Muscle of back (tissue), 13 donors: ENCODE data around the gene XRCC6. TPM values are rescaled to one million over a fixed set of nuclear protein-coding genes. Genes with fewer than 3 reads are reported as not detected.
A peak's percentile ranks its signal among the peaks of the same experiment; 100 is the strongest.
"Not testable (repeated sequence)": the region's sequence is repeated elsewhere in the genome, so short reads cannot be mapped to it uniquely, and the experiment has no call there.

Source experiments
- DNase-seq, 3 donors: peaks; one replicate each; pipeline versions ENCODE4 v3.0.0 to v3.0.0-alpha.2; 2013
- long read RNA-seq, 9 donors: transcript quantifications; one replicate each; lab custom pipeline, GENCODE V29; 2026
- polyA plus RNA-seq, 10 donors: library from polyadenylated mRNA; unstranded; fragments of 120-200 nt; gene quantifications; one replicate each; pipeline ENCODE4 v1.2.1, GENCODE V29; 2013; ENCODE audit not compliant: insufficient read length in 10 of 10

Gene XRCC6
- polyA plus RNA-seq, result 100 to 1,000 TPM; 193 to 254 (median 220) TPM
- long read RNA-seq, donor 1, transcript XRCC6-202 (13 exons, 2,296 nt), result major isoform, 39 of 81 reads
- long read RNA-seq, donor 1, partial matches to known transcripts, result 38 of 81 reads
- long read RNA-seq, donor 1, other reads (novel, unspliced or antisense), result 0 of 81 reads
- long read RNA-seq, donor 2, transcript XRCC6-202 (13 exons, 2,296 nt), result major isoform, 45 of 65 reads
- long read RNA-seq, donor 2, transcript XRCC6-201 (12 exons, 2,709 nt), result minor isoform, 6 of 65 reads
- long read RNA-seq, donor 2, partial matches to known transcripts, result 12 of 65 reads
- long read RNA-seq, donor 2, other reads (novel, unspliced or antisense), result 0 of 65 reads
- long read RNA-seq, donor 3, result 0 reads
- long read RNA-seq, donor 4, transcript XRCC6-202 (13 exons, 2,296 nt), result major isoform, 45 of 64 reads
- long read RNA-seq, donor 4, transcript XRCC6-201 (12 exons, 2,709 nt), result minor isoform, 5 of 64 reads
- long read RNA-seq, donor 4, partial matches to known transcripts, result 14 of 64 reads
- long read RNA-seq, donor 4, other reads (novel, unspliced or antisense), result 0 of 64 reads
- long read RNA-seq, donor 5, transcript XRCC6-201 (12 exons, 2,709 nt), result minor isoform, 10 of 65 reads
- long read RNA-seq, donor 5, transcript XRCC6-202 (13 exons, 2,296 nt), result major isoform, 40 of 65 reads
- long read RNA-seq, donor 5, partial matches to known transcripts, result 15 of 65 reads
- long read RNA-seq, donor 5, other reads (novel, unspliced or antisense), result 0 of 65 reads
- long read RNA-seq, donor 6, transcript XRCC6-202 (13 exons, 2,296 nt), result major isoform, 58 of 97 reads
- long read RNA-seq, donor 6, transcript XRCC6-201 (12 exons, 2,709 nt), result minor isoform, 12 of 97 reads
- long read RNA-seq, donor 6, partial matches to known transcripts, result 27 of 97 reads
- long read RNA-seq, donor 6, other reads (novel, unspliced or antisense), result 0 of 97 reads
- long read RNA-seq, donor 7, transcript XRCC6-202 (13 exons, 2,296 nt), result major isoform, 39 of 50 reads
- long read RNA-seq, donor 7, partial matches to known transcripts, result 7 of 50 reads
- long read RNA-seq, donor 7, other reads (novel, unspliced or antisense), result 0 of 50 reads
- long read RNA-seq, donor 8, transcript XRCC6-201 (12 exons, 2,709 nt), result minor isoform, 7 of 28 reads
- long read RNA-seq, donor 8, transcript XRCC6-202 (13 exons, 2,296 nt), result major isoform, 16 of 28 reads
- long read RNA-seq, donor 8, partial matches to known transcripts, result 5 of 28 reads
- long read RNA-seq, donor 8, other reads (novel, unspliced or antisense), result 0 of 28 reads
- long read RNA-seq, donor 9, transcript XRCC6-202 (13 exons, 2,296 nt), result major isoform, 6 of 10 reads
- long read RNA-seq, donor 9, partial matches to known transcripts, result 0 of 10 reads
- long read RNA-seq, donor 9, other reads (novel, unspliced or antisense), result 0 of 10 reads

- peak; percentile 100 for DNase-seq
Observed at GRCh38 chr22:41621099-41621910, at the start of gene XRCC6. Gene XRCC6 (plus strand): TSS chr22:41621295. CDS start chr22:41622005, 710 bp downstream.

DNA sequence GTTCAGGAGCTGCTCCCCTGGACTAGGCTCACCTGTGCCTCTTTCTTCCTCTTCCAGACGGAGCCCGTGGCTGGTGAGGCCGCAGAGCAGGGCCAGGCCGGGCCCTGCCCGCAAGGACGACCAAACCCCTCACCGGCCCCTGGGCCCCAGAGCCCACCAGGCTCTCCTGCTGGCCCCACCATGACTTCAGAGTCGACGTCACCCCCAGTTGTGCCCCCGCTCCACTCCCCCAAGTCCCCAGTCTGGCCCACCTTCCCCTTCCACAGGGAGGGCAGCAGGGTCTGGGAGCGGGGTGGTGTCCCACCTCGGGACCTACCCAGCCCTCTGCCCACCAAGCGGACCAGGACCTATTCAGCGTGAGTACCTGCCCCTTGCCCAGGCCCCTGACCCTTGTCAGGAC lies 49.3 kb upstream of the XRCC6 start:
- DNase-seq, result no peak

DNA sequence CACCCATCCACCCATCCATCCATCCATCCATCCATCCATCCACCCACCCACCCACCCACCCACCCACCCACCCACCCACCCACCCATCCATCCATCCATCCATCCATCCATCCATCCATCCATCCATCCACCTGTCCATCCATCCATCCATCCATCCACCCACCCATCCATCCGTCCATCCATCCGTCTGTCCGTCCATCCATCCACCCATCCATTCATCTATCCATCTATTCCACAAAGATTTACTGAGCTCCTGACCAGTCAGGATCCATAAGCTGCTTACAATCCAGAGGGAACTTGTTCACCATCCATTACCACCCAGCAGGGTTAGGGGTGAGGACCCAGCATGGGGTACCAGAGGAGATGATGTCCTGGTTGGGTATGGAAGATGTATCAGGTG lies 48.8 kb upstream of the XRCC6 start:
- not testable (repeated sequence) for DNase-seq

DNA sequence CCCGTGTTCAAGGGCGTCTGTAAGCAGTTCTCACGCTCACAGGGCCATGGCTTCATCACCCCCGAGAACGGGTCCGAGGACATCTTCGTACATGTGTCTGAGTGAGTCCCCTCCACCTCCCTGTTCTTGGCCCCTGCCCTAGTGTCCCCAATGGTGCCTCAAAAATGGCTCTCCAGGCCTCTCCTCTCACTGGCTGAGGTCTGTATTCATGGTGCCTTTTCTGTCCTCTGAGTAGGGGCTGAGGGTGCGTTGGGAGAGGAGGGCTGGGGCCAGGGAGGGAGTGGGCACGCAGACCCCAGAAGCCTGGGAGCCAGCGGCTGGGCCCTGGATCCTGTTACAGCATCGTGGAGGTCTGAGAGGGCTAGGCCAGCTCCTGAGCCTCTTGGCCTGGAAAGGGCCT lies 47.4 kb upstream of the XRCC6 start:
- no peak for DNase-seq

GRCh38 chr22:41574847-41575381 lies 46.2 kb upstream of the XRCC6 start:
- DNase-seq, result peak in 2 of 3 donors; percentile 58 to 78

DNA sequence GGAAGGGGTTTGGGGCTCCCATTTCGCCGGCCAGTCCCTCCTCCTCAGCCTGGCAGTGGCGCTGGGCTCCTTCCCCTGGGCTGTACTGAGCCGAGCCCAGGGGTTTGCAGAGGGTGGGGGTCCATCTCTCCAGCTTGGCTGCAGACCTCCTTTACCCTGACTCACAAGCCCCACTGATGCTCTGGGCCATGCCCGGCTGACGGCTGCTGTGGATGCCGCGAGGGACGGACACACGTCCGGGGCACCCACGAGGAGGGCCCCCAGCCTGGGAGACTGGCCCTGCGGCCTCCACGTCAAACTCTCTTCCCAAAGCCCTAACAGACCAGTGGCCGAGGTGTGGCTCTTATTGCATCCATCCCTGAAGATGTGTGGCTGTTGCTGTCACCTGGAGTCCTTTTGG lies 45.6 kb upstream of the XRCC6 start:
- DNase-seq, result no peak

DNA sequence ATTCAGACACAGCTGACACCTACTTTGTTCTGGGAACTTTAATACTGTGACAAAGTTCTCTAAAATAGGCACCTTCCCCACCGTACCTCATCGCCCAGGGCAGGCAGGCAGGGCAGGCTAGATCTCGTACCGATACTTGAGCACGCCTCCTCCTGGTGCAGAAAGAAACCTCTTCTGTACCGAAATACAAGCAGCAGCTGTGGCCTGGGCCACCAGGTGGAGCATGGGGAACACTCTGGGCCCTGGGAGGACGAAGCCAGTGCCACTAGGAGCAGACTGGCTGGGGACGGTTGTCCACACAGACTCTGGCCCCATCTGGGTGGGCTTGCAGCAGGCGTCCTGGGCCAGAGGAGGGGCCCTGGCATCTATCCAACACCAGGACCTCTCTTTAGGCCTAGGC lies 44.2 kb upstream of the XRCC6 start:
- DNase-seq, result peak in 1 of 3 donors; percentile 62

- no peak for DNase-seq
Observed at GRCh38 chr22:41578114-41578513, 43.0 kb upstream of the XRCC6 start.

DNA sequence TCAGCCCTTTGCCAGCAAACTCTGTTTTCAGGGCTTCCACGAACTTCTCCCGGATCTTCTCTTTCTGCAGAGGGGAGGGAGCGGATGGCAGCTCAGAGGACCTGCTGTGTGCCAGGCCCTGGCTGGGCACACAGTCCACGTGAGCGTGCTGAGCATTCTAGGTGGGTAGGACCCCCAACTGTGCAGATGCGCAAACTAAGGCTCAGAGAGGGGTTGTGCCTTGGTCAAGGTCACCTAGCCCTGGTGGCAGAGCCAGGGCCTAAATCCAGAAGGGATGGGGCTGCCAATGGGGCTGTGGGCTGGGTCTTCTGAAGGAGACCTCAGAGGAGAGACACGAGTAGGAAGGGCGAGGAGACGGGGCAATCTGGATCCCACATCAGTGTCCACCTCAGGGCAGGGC lies 42.3 kb upstream of the XRCC6 start:
- DNase-seq, result no peak

DNA sequence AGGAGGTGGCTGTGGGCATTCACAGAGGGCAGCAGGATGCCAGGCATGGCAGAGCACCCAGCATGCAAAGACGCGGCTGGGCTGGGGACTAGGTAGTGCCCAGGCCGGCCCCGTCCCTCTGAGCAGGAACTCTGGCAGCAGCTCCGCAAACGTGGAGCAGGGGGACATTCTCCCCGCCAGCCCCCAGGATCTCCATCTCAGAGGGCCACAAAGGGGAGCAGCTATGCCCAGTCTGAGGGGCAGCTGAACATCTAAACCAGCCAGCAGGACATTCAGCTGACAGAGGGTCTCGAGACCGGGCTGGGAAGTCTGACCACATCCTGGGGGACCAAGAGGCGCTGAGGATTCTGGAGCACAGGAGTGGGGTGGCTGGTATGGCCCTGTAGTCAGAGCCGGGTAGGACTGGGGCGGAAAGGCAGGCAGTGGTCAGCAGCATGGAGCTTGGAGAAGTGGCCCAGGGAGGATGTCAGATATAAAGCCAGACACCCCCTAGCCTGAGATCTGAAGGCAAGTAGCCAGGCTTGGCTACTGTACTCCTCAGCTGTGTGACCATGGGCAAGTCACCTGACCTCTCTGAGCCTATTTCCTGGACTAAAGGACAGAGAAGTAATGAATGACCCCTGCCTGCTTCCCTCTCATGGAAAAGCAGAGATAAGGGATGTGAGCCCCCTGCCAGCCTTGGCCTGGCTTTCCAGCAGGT lies 41.6 kb upstream of the XRCC6 start:
- DNase-seq, result no peak

DNA sequence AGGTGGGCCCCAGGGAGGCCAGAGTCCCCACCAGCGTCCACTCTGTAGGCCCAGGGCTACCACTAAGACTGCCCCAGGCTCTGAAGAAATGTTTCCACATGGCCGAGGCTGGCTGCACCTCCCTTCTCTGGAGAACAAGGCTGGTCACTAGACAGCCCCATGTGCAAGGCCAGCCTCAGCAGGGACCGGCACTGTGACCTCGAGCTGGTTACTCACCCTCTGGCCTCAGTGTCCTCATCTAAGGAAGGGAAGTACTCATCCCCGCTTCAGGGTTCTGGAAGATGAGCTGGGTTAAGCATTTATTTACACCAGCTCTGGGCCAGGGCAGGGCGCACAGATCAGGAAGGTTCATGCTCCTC lies 41.1 kb upstream of the XRCC6 start:
- DNase-seq, result no peak

GRCh38 chr22:41582694-41583093 lies 38.4 kb upstream of the XRCC6 start:
- DNase-seq, result no peak

GRCh38 chr22:41584881-41585280 lies 36.2 kb upstream of the XRCC6 start:
- no peak for DNase-seq

DNA sequence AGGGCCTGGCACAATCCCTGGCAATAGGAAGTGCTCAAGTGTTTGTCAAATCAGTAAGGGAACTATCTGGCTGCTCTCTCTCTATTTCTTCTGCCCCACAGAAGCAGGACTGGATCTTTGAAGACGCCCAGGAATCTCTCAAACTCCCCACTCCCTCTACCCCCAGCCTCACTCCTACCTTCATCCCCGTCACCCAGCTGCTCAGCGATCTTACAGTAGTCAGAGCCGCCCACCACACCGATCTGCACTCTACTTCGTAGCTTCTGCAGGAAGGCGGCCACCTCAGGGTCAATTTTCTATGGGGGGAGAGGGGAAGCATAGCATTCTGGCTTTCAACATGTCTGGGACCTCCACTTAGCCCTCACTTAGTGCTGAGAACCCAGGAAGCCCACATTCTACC lies 35.2 kb upstream of the XRCC6 start:
- DNase-seq, result no peak

GRCh38 chr22:41587347-41587723 lies 33.8 kb upstream of the XRCC6 start:
- no peak for DNase-seq

GRCh38 chr22:41589391-41590241 lies 31.5 kb upstream of the XRCC6 start, which contains the start of gene PMM1:
Gene PMM1 (minus strand): TSS chr22:41589840. CDS start chr22:41589805, 35 bp downstream.
- DNase-seq, result peak; percentile 100

GRCh38 chr22:41593336-41593960 lies 27.6 kb upstream of the XRCC6 start:
- not testable (repeated sequence) for DNase-seq

- DNase-seq, result no peak
Observed at GRCh38 chr22:41595703-41596102, 25.4 kb upstream of the XRCC6 start.
